HG03095 (cell line): ENCODE data around the gene TOMM7.
A peak's percentile ranks its signal among the peaks of the same experiment; 100 is the strongest.

Source experiments
- ATAC-seq: cut with Tn5 transposase; IDR thresholded peaks from one replicate; pipeline ENCODE4 v1.9.1; 2021; ENCODE audit warnings: moderate library complexity; ENCODE audit not compliant: unreplicated experiment

The TOMM7 gene

DNA sequence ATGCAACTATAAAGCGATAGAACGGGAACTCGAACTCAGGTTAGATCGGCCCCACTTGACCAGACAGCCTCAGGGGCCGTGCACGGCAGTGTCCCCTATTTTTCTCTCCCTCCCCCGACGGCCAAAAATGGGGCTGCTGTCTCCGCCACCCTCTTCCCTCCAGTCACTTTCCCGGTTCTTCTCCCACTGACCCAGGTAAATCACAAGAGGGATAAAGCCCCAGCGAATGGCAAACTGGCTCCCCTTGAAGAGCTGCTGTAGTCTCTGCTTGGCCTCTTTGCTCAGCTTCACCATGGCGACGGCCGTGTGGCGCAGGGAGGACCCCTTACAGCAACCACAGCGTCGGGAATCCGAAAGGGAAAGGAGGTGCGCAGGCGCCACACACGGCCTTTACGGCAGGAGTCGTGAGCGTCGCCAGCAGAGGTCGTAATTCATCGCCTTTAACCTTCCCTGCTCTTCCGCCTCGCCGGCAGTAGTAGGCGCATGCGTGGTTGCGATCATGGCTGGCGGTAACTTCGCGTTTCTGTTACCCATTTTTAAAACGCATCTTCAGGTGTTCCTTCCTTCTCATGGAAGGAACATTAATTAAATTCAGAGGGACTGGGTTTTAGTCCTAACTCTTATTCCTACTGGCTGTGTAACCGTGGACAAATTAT lies at the start of gene TOMM7:
TOMM7 (minus strand) TSS at position 364 of the 656 bp plus-strand sequence; CDS start at position 294, 70 bp downstream.
- peak; percentile 78 for ATAC-seq

DNA sequence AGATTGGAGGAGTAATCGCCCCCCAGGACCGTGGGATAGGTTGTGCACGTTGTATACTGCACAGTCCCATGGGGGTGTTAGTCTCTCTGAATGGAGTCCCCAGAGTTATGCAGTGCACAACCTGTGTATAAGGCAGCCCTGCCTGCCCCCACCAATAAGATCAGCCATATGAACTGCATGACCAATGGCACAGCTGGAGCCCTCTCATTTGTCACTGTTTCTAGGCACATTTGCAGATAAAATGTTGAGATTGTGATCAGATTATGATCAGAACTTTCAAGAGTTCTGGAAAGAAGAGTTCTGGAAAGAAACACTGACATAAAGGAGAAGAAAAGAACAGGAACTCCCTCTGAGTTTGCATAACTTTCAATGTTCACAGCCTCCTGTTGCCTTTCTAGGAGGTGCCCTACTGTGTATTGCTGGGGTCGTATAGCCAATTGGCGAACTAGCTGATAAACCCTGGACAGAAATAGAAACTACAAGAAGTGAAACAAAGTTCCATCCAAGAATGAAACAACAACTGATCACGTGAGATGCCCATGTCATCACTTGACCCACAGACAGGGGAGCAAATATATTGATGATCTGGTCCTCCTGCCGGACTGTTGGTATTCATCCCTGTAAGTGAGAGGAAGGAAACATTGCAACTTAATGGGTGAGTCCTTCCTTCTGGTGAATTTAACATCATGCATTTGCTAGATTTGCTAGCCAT lies 49.6 kb upstream of the TOMM7 start:
- ATAC-seq, result peak; percentile 93

DNA sequence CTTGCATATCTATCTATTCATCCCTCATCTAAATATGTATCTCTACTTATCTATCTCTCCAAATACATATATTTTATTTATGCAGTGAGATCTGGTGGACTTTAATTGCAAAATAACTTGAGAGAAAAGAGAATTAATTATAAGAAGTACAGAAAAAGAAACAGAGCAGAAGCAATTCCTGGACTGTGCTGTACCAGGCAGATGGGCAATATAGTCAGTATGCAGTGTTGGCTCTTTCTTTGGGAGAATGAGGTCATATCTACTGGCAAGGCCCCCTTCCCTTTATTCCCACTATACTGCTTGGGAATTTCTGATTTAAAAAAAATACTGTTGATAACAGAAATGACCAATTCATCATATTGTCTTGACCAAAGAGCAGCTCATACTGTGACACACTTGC lies 49.0 kb upstream of the TOMM7 start:
- ATAC-seq, result no peak

DNA sequence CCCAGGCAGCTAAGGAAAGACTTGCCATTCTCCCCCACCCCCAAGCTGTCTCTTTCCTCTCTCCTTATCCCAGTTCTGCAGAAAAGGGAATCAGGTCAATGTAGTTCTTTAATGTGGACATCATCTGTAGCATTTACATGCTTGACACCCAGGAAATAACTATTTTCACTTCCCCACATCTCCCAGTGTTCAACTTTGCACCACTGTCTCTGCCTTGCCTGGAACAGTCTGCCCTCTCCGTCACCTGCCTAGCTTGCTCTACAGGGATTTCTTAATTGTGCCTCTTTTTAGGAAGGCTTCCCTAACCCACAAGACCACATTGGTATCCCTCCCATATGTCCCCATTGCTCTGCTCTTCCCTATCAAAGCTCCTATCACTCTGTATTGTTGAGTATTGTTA lies 45.9 kb upstream of the TOMM7 start:
- no peak for ATAC-seq

DNA sequence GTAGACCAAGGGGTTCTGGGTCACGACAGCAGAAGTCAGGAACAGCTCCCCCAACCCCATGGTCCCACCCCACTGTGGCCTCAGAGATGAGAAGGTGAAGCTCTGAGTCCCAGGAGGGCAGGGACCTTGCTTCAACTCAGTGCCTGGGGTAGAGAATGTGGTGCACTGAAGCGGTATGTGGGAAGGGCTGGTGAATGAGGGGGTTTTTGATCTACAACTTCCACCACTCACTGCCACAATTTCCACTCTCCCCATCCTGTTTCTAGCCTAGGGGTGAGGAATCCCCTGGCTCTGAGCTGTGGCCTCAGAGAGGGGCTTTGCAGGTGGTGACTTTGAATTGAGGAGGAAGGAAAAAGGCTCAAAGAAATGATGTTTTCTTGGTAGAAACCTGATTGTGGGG lies 44.9 kb upstream of the TOMM7 start:
- ATAC-seq, result no peak

DNA sequence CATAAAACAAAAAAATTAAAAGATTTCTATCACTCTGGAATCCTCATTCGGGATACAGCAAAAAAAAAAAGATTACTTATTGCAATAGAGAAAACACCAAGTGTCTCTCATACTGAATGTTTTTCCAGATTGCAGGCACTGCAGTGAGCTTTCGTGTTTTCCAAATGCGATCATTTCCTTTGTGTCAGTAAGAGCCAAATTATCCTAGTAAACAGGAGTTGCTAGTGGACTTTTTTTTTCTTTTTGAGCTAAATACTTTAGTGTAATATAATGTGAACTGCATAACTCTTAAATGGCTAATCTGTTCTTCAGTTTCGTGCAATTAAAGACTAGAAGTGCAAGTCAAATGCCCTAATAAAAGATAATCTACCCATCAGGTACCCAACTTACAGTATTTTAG lies 44.4 kb upstream of the TOMM7 start:
- no peak for ATAC-seq

DNA sequence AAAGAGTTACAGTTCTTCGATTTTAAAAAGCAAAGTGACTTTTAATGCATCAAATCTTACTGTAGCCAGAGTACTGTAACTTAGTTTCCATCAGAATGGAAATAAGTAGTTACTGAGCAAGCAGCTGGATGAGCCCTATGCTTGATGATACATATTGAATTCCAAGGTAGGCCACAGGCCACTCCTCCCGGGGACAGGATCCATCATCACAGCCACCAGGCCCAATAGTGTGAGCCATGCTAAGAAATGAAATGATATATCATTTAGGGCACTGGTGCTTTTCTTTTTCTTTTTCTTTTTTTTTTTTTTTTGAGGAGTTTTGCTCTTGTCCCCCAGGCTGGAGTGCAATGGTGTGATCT lies 42.9 kb upstream of the TOMM7 start:
- no peak for ATAC-seq

DNA sequence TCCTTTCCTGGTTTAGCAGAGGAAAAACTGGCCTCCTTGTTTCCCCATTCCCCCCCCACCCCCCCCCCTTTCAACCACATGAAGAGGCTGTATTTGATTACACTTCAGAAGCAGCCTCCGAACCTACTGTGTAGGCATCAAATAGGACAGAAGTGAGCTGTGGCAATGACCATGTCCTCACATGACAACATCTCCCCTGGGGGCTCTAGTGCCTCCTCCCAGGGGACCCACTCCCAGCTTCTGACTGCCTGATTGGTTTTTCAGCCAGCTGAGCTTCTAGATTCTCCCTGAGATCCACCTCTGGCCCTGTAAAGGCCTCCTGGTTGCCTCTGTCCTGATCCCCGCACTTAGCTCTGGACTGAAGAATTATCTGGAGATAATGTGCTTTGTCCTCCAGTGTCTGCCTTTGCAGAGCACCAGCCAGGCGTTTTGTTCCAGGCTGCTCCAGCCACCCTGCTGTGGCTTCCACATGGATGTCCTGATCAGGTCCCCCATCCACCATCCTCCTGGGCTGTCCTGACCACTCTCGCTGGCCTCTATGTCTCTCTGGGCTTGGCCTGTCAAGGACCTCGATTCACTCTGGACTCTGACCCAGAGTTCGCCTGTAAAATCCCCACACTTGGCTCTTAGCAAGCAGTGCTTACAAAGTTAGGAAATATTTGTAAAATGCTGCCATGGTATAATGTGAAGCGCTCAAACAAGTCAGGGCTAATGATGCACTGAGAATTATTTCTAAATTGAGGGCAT lies 42.4 kb upstream of the TOMM7 start:
- no peak for ATAC-seq

DNA sequence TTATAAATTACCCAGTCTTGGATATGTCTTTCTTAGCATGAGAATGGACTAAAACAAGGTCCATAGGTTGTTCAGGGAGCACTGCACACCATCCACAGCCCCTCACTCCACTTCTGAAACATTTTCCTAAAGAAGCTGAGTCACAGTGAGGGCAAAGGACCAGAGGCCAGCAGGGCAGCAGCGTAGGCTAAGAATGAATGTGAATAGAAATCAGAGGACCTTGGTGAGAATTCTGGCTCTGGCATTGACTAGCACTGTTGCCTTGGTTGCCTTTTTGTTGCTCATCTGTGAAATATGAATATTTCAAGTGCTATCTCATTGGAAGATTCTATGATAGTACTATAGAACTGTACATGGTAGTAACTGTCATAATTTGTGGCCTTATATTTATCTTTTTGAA lies 41.7 kb upstream of the TOMM7 start:
- no peak for ATAC-seq

DNA sequence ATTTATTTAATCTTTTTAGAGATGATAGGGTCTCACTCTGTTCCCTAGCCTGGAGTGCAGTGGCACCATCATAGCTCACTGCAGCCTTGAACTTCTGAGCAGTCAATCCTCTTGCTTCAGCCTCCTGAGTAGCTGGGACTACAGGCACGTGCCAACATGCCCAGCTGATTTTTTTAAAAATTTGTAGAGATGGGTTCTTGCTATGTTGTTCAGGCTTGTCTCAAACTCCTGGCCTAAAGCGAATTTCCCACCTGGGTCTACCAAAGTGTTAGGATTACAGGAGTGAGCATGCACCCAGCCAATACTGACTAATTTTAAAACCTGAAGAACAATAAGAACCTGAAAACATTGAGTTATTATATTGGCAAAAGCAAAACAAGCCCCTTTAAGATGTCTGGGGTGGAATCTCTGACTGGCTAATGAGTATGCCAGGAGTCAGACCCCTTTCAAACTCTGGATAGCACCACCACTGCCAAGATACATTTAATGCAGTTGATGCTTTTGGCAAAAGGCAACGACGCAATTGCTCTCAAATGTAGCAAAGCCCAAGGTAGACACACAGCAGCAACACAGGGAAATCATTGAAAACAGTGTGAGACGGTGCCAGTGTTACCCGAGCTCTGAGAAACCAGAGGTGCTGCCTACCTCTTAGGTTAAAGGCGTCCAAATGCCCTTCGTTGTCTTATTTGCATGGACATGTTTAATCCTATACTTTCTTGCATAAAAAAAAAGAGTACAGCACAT lies 40.7 kb upstream of the TOMM7 start:
- no peak for ATAC-seq

DNA sequence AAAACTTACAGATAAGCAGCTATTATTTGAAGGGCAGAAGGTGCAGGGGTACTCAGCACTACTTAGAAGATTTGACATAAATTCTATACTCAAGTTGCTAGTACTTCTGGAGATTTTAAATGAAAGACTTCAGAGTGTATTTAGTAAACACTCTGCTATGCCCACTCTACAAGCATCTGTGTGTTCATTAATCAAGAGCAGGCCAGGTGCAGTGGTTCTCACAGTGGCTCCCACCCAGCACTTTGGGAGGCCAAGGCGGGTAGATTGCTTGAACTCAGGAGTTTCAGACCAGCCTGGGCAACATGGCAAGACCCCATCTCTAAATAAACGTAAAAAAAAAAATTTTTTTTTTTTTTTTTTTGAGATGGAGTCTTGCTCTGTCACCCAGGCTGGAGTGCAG lies 38.9 kb upstream of the TOMM7 start:
- ATAC-seq, result no peak

DNA sequence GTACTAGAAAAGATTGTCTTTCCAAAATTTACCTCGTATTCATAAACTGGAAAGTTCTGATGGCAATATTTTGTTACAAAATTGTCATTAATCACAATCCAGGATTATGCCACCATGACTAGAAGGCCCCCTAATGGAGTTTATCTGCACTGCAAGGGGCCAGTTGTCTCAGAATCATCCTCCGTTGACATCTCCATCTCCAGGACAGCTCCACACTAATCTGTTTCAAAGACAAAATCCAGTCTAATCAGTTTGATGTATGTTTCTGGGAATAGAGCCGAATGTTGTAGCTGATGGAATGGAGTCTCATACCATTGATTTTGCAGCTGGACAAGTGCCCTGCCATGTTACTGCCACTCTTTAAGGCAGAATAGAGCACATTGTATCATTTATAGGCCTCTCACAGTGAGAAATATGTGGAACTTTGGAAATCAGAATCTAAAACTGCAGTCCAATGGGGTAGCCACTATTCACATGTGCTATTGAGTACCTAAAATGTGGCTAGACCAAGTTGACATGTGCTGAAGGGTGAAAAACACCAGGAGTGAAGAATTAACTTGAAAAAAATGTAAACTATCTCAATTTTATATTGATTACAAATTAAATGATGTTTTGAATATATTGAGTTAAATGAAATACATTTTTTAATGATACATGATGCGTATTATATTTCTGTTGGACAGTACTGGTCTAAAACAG lies 38.3 kb upstream of the TOMM7 start:
- ATAC-seq, result no peak

DNA sequence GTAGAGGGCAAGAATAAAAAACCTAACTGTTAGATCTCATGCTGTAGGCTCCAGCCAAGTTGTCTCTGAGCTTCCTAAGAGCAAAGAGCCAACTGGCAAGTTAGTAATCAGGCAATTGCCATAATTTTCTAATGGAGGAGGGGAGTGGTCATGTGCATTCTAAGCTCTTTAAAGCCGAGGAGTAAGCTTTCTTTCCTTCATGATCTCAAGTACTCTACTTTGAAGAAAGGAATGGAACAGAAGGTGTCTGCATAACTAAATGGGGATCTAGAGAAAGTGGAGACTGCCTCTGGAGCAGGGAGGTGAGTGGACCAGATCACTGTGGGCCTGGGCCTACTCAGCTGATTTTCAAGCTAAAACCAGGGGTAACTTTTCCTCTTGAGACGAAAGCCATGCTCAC lies 37.7 kb upstream of the TOMM7 start:
- ATAC-seq, result no peak

DNA sequence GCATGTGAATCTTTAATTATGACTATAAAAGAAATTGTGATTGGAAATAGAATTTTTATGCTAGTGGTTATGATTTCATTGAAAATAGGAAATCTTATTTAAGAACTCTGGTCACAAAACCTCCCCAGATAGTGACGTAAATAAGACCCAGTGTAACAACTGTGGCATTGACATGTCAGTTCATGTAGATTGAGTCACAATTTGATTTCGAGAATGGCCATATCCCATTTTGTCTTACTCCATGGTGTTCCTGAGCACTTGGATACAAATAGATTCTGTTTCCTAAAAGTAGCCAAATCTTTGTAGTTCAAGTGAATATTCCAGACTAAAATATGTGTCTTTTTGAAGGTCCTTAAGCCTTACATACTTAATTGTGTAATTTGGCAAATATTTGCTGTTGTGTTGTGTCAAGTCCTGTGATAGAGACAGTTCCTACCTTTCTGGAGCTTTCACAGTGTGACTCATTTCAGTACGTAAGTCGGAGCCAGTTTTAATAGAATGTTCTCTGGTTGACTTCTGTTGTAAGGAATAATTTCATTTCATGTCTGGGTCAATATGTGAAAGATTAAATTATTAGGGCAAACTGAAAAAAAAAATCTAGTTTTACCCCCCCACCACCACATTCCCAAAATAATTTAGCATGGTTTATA lies 37.1 kb upstream of the TOMM7 start:
- no peak for ATAC-seq

DNA sequence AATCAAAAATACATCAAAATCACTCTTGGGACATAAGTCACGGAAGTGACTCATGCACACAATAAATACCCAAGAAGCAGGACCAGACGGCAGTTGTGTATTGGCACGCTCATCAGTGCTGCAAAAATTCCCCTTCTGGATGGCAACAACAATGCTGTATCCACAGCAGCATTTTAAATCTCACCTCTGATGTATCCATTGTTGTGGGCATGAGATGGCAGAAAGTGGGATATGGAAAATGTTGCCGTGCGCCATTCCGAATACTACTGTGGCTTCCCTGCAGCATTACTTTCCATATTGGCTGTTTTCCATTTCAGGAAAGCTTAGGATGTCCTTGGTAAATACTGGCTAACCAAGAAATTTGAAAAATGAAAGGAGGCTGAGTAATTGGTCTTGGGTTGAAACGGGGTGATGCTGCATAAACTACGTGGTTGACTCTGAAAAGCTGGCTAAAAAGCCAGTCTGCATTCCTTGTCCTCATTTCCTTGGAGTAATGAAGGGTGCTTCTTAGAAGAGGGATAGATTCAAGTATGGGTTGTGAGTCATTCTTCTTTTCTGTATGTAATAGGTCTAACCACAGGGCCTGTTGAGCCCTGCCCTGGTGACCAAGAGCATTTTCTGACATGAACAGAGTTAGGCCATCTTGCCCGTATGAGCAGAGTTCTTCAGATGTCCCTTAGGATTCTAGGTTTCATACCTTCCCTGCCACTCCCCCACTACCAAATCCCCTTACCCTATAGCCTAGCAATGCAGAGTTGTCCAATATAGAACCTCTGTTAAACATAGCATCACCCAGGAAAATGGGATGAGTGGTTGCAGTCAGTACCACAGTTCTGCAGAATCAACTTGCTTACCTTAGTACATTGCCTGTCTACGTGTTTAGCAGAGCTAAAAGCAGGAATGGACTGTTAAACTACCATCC lies 36.3 kb upstream of the TOMM7 start:
- ATAC-seq, result no peak

DNA sequence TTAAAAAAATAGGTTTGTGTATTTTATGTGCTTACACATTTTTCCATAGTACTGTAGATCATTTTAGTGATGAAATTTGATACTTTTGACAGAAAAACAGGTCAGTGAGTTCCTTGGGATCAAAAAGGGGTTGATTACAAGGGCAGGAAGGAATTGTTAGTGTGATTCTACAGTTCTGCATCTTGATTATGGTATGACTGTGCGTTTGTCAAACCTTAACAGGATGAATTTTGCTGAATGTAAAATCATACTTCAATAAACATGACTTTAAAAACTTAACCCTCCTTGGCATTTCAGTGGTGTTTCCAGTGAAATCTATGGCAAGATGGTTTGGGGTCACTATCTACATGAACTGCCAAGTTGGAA lies 35.6 kb upstream of the TOMM7 start:
- ATAC-seq, result no peak

DNA sequence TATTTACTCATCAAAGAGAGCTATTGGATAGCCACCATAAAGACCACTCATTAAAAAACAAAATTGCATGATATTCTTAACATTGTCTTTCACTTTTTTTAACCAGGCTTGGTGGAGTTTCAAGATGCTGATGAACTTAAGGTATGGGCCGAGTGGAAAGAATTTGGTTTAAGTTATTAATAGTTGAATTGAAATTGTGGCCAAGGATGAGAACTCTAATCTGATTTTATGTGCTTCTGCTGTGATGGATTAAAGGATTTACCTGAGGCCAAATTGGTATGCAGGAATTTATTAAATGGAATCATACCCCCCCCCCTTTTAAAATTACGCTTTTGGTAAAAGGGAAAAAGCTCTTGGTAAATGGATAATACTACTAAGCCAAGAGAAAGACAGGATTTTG lies 33.8 kb upstream of the TOMM7 start:
- no peak for ATAC-seq

DNA sequence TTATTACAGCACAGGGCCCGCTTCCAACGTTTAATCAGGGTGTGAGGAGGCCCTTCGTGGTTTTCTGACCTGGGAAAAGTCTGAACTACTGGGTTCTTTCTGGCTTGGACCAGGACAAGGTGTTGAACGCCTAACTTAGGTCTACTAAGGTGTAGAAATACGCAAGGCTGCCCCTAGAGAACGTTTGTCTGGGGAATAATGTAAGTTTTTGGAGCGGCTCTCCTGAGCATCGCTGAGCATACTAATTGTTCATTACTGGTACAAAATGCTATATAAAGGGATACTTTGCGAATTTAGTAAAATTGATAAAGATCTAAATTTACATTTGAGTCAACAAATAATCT lies 32.4 kb upstream of the TOMM7 start:
- ATAC-seq, result peak; percentile 12
